ENCODE data around the gene CTSA.

GRCh38 chr20:45909817-45910669 lies 18.9 kb downstream of the CTSA start:
- TF ChIP-seq, protein P1, sequence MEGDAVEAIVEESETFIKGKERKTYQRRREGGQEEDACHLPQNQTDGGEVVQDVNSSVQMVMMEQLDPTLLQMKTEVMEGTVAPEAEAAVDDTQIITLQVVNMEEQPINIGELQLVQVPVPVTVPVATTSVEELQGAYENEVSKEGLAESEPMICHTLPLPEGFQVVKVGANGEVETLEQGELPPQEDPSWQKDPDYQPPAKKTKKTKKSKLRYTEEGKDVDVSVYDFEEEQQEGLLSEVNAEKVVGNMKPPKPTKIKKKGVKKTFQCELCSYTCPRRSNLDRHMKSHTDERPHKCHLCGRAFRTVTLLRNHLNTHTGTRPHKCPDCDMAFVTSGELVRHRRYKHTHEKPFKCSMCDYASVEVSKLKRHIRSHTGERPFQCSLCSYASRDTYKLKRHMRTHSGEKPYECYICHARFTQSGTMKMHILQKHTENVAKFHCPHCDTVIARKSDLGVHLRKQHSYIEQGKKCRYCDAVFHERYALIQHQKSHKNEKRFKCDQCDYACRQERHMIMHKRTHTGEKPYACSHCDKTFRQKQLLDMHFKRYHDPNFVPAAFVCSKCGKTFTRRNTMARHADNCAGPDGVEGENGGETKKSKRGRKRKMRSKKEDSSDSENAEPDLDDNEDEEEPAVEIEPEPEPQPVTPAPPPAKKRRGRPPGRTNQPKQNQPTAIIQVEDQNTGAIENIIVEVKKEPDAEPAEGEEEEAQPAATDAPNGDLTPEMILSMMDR (conservative IDR thresholded peaks at IDR 0.05): no peak
- no peak for TF ChIP-seq ZFX (IDR thresholded peaks at IDR 0.05)

All from C4-2B (cell line).